T47D (cell line): ENCODE results near the gene TLK2.

ENCODE experiments used
- DNase-seq, 2 experiments: peaks; one replicate each; pipeline versions ENCODE4 v3.0.0 to v3.0.0-alpha.2; 2011 to 2012; ENCODE audit warnings: low read depth in 1 of 2, low spot score in 1 of 2
- JUND ChIP-seq: IDR thresholded peaks from 2 replicates; pipeline ENCODE4 v1.6.1; 2012; ENCODE audit warnings: low read depth
- in situ Hi-C: cut with HindIII; loops from 2 replicates; pipeline ENCODE4 v1.10.0; 2016; ENCODE audit warnings: low sequenced_read_pairs, low pct_unique_long_range_greater_than_20kb

The TLK2 gene

GRCh38 chr17:62649570-62649969 is 170.9 kb downstream of the TLK2 start:
- TF ChIP-seq JUND = no peak
- in situ Hi-C loops = no loop called here

GRCh38 chr17:62650587-62650986 is 172.0 kb downstream of the TLK2 start:
- DNase-seq = peak in 1 of 2 experiments; percentile 32
- no peak for TF ChIP-seq JUND
- in situ Hi-C loops = no loop called here

More at GRCh38 chr17:62649570-62649969, 170.9 kb downstream of the TLK2 start:
- no peak for DNase-seq

GRCh38 chr17:62652251-62653001 is 173.8 kb downstream of the TLK2 start:
- in situ Hi-C loops = no loop called here
- TF ChIP-seq JUND = no peak
- peak; percentile 64 to 78 for DNase-seq

GRCh38 chr17:62653002-62653825 is 174.6 kb downstream of the TLK2 start:
- TF ChIP-seq JUND = no peak
- peak in 1 of 2 experiments; percentile 71 for DNase-seq
- in situ Hi-C loops = no loop called here

GRCh38 chr17:62653826-62654761 is 175.5 kb downstream of the TLK2 start:
- peak in 1 of 2 experiments; percentile 23 for DNase-seq
- in situ Hi-C loops = no loop called here
- no peak for TF ChIP-seq JUND

- in situ Hi-C loops = no loop called here
- DNase-seq = no peak
- TF ChIP-seq JUND = no peak
These were observed 177.0 kb downstream of the TLK2 start for GRCh38 chr17:62655656-62656055.

GRCh38 chr17:62656446-62656845 is 177.8 kb downstream of the TLK2 start:
- no peak for DNase-seq
- no peak for TF ChIP-seq JUND
- in situ Hi-C loops = no loop called here

GRCh38 chr17:62657145-62657665 is 178.6 kb downstream of the TLK2 start:
- in situ Hi-C loops = no loop called here
- DNase-seq = no peak

GRCh38 chr17:62657690-62658089 is 179.1 kb downstream of the TLK2 start:
- TF ChIP-seq JUND = no peak
- DNase-seq = no peak
- in situ Hi-C loops = no loop called here

More at GRCh38 chr17:62657145-62657665, 178.6 kb downstream of the TLK2 start:
- TF ChIP-seq JUND = no peak

- no peak for TF ChIP-seq JUND
- DNase-seq = no peak
- in situ Hi-C loops = no loop called here
These were observed 179.7 kb downstream of the TLK2 start for GRCh38 chr17:62658136-62658920.

- no peak for TF ChIP-seq JUND
- in situ Hi-C loops = no loop called here
- no peak for DNase-seq
These were observed 182.0 kb downstream of the TLK2 start for GRCh38 chr17:62660629-62661118.

- TF ChIP-seq JUND = no peak
- in situ Hi-C loops = no loop called here
- no peak for DNase-seq
These were observed 182.7 kb downstream of the TLK2 start for GRCh38 chr17:62661337-62661736.
